K562 (cell line): ENCODE measurements around the gene COL8A2. TPM values are rescaled to one million over a fixed set of nuclear protein-coding genes. Genes with fewer than 3 reads are reported as not detected.

Source experiments
- ATAC-seq: fragments of 200-7000 bp; cut with Tn5 transposase; 3 replicates; pipeline ENCODE4 v1.9.1; 2020; ENCODE audit warnings: moderate library complexity
- BruUV-seq: library from RNA; stranded (reverse); fragments of 400-500 nt; replicated peaks from 2 replicates; lab custom pipeline; 2021; lab: Mats Ljungman, UMichigan
- CTCF ChIA-PET: fragments of 300-600 bp; formaldehyde crosslinking; extraction: SDS; loops from one replicate; lab custom pipeline; 2021; ENCODE audit warnings: low intra/inter-chr PET ratio; lab: Yijun Ruan, JAX
- POLR2A ChIA-PET: fragments of 300-600, 350-650 bp; sonication (Branson Sonifier 250); formaldehyde crosslinking; extraction: SDS; loops from one replicate; lab custom pipeline; 2021; ENCODE audit warnings: antibody characterized with exemption, inconsistent platforms; lab: Yijun Ruan, JAX
- DNase-seq, 4 experiments: peaks; one replicate each; pipeline versions ENCODE4 v3.0.0 to v3.0.0-alpha.2; 2011 to 2018; ENCODE audit warnings: low spot score in 3 of 4, mixed read lengths in 3 of 4; ENCODE audit errors: extremely low read depth in 1 of 4
- FAIRE-seq: peaks from 2 replicates; lab custom pipeline; 2011; peaks lifted over from hg19 to GRCh38; lab: Jason Lieb, UNC
- H2AFZ ChIP-seq: 2 replicates; pipeline ENCODE4 v1.6.0; 2011; ENCODE audit warnings: low read depth, low read length, control low read depth, inconsistent platforms
- H3K27ac ChIP-seq: fragments of 200-600 bp; 3 replicates; pipeline ENCODE4 v1.8.0; 2011; ENCODE audit warnings: low read depth, mild to moderate bottlenecking, control low read depth, inconsistent platforms, low read length, moderate library complexity, mixed read lengths; ENCODE audit errors: extremely low read depth
- H3K27me3 ChIP-seq, 2 experiments: fragments of 300-600 bp in 1 of 2; 2 replicates in 1 of 2; 3 replicates in 1 of 2; pipeline versions ENCODE4 v1.6.0 to v1.8.0; 2011; ENCODE audit warnings: inconsistent platforms in 2 of 2, low read length in 2 of 2, mild to moderate bottlenecking in 1 of 2, mixed read lengths in 1 of 2, moderate library complexity in 1 of 2; ENCODE audit not compliant: control insufficient read depth in 2 of 2, insufficient read depth in 2 of 2
- H3K36me3 ChIP-seq: fragments of 300-600 bp; 3 replicates; pipeline ENCODE4 v1.8.0; 2011; ENCODE audit warnings: mild to moderate bottlenecking, low read length, inconsistent platforms; ENCODE audit not compliant: control insufficient read depth, insufficient read depth
- H3K4me1 ChIP-seq, 2 experiments: fragments of 200-600 bp in 1 of 2; replicated peaks in 1 of 2; 2 replicates in 1 of 2; 3 replicates in 1 of 2; pipeline versions ENCODE4 v1.5.1 to v1.8.0; 2011; ENCODE audit warnings: inconsistent platforms in 2 of 2, low read length in 2 of 2, mild to moderate bottlenecking in 1 of 2, mixed read lengths in 1 of 2, moderate library complexity in 1 of 2; ENCODE audit not compliant: control insufficient read depth in 2 of 2, insufficient read depth in 2 of 2
- H3K4me2 ChIP-seq: 2 replicates; pipeline ENCODE4 v1.6.1; 2011; ENCODE audit warnings: low read length, control low read depth, inconsistent platforms, mixed read lengths; ENCODE audit not compliant: insufficient read depth
- H3K4me3 ChIP-seq: fragments of 200-600 bp; sonication (generic), shearing (Covaris generic); 2 replicates; pipeline ENCODE4 v1.5.1; 2016; ENCODE audit warnings: control low read depth, inconsistent platforms
- H3K79me2 ChIP-seq: fragments of 200-600 bp; 3 replicates; pipeline ENCODE4 v1.8.0; 2011; ENCODE audit warnings: low read length, inconsistent platforms; ENCODE audit not compliant: control insufficient read depth, insufficient read depth
- H3K9ac ChIP-seq, 2 experiments: 2 replicates each; pipeline versions ENCODE4 v1.6.0 to v1.6.1; 2011; ENCODE audit warnings: low read depth in 2 of 2, low read length in 2 of 2, control low read depth in 1 of 2, inconsistent platforms in 1 of 2, mild to moderate bottlenecking in 1 of 2, mixed read lengths in 1 of 2; ENCODE audit not compliant: insufficient read depth in 1 of 2
- H3K9me1 ChIP-seq: one replicate; pipeline ENCODE4 v1.6.0; 2011; ENCODE audit warnings: inconsistent platforms, mild to moderate bottlenecking, low read length, moderate library complexity; ENCODE audit not compliant: control insufficient read depth, insufficient read depth
- H3K9me3 ChIP-seq: replicated peaks from 2 replicates; pipeline ENCODE4 v1.5.1; 2011; ENCODE audit warnings: low read depth, low read length, inconsistent platforms; ENCODE audit not compliant: control insufficient read depth, insufficient read depth
- H4K20me1 ChIP-seq: replicated peaks from 2 replicates; pipeline ENCODE4 v1.6.1; 2011; ENCODE audit warnings: low read length, inconsistent platforms, mixed read lengths; ENCODE audit not compliant: control insufficient read depth, insufficient read depth
- CEBPG ChIP-seq, 3 experiments: fragments of 200-800 bp in 1 of 3; sonication (Bioruptor generic) in 1 of 3; sonication (generic) in 1 of 3; formaldehyde crosslinking in 1 of 3; IDR thresholded peaks in 2 of 3; conservative IDR thresholded peaks in 1 of 3; 2 replicates each; pipeline versions ENCODE4 v1.6.1 to v1.8.0; 2016 to 2022; ENCODE audit warnings: missing compliant biosample characterization in 2 of 3, missing genetic modification characterization in 2 of 3, mild to moderate bottlenecking in 1 of 3, missing genetic modification reagents in 1 of 3
- CHCHD3 ChIP-seq: fragments of 250-450 bp; sonication (Bioruptor Pico); IDR thresholded peaks from 2 replicates; pipeline ENCODE4 v2.1.2; 2022; ENCODE audit warnings: mild to moderate bottlenecking
- DNMT1 ChIP-seq: fragments of 450-650 bp; IDR thresholded peaks from 2 replicates; pipeline ENCODE4 v1.6.1; 2016; ENCODE audit warnings: antibody characterized with exemption, mild to moderate bottlenecking
- FOXA3 ChIP-seq, 2 experiments: fragments of 450-650 bp in 1 of 2; sonication (generic) in 1 of 2; formaldehyde crosslinking; IDR thresholded peaks in 1 of 2; conservative IDR thresholded peaks in 1 of 2; 2 replicates each; pipeline versions ENCODE4 v1.4.0 to v1.8.0; 2020 to 2022; ENCODE audit warnings: mild to moderate bottlenecking in 2 of 2, missing genetic modification reagents in 1 of 2
- FOXP1 ChIP-seq: sonication (generic); formaldehyde crosslinking; IDR thresholded peaks from 2 replicates; pipeline ENCODE4 v1.8.0; 2022; ENCODE audit warnings: mild to moderate bottlenecking, missing genetic modification reagents
- GABPB2 ChIP-seq: fragments of 250-450 bp; sonication (Bioruptor Pico); conservative IDR thresholded peaks from 2 replicates; pipeline ENCODE4 v1.5.1; 2021; ENCODE audit warnings: mild to moderate bottlenecking
- ILK ChIP-seq: fragments of 450-650 bp; IDR thresholded peaks from 2 replicates; pipeline ENCODE4 v1.6.1; 2016; ENCODE audit warnings: missing genetic modification characterization, low read depth, mild to moderate bottlenecking, missing compliant biosample characterization, moderate library complexity, borderline replicate concordance
- KHSRP ChIP-seq: fragments of 450-650 bp; IDR thresholded peaks from 2 replicates; pipeline ENCODE4 v1.6.1; 2017
- NFE2 ChIP-seq: IDR thresholded peaks from 2 replicates; pipeline ENCODE4 v1.6.1; 2014; ENCODE audit warnings: antibody characterized with exemption, low read depth
- YY1 ChIP-seq, 3 experiments: IDR thresholded peaks; 2 replicates each; pipeline ENCODE4 v1.6.1; 2011; ENCODE audit warnings: low read length in 2 of 3, mild to moderate bottlenecking in 2 of 3, moderate library complexity in 2 of 3, borderline replicate concordance in 1 of 3, control low read depth in 1 of 3, low read depth in 1 of 3; ENCODE audit not compliant: insufficient read depth in 3 of 3, insufficient replicate concordance in 2 of 3, control insufficient read depth in 1 of 3, insufficient read length in 1 of 3; ENCODE audit errors: extremely low read depth in 1 of 3
- ZNF282 ChIP-seq: sonication (generic); formaldehyde crosslinking; IDR thresholded peaks from 2 replicates; pipeline ENCODE4 v1.8.1; 2023; ENCODE audit warnings: missing genetic modification reagents
- ZNF41 ChIP-seq: fragments of 250-450 bp; sonication (Bioruptor Pico); conservative IDR thresholded peaks from 2 replicates; pipeline ENCODE4 v1.4.0; 2020; ENCODE audit warnings: mild to moderate bottlenecking
- ZNF57 ChIP-seq: fragments of 450-650 bp; formaldehyde crosslinking; IDR thresholded peaks from 2 replicates; pipeline ENCODE4 v1.4.0; 2020; ENCODE audit warnings: mild to moderate bottlenecking, moderate library complexity
- WGBS: fragments of 100-300 bp; shearing (Covaris generic); methylation state at CpG from one replicate; pipeline ENCODE4 v1.1.6; 2016; ENCODE audit warnings: low coverage, mixed read lengths; ENCODE audit not compliant: insufficient coverage; ENCODE audit errors: missing lambda C conversion rate; 5-methylcytosine and 5-hydroxymethylcytosine counted together
- in situ Hi-C: fragments of 300-500 bp; cut with MboI; formaldehyde crosslinking; loops from 4 replicates; pipeline ENCODE4 v1.15.0; 2018; ENCODE audit warnings: inconsistent platforms, mixed read lengths
- intact Hi-C: fragments of 100-400 bp; cut with micrococcal nuclease; formaldehyde crosslinking; loops from 2 replicates; pipeline ENCODE4 v1.14.2; 2022
- polyA plus RNA-seq, 8 experiments: library from polyadenylated mRNA; depleted of rRNA in 4 of 8; stranded (reverse) in 5 of 8; unstranded in 3 of 8; fragments of >200 nt; fragmentation: Nextera tagmentation in 2 of 8; fragmentation: Illumina TruSeq in 1 of 8; extraction: Ambion mirVana in 2 of 8; extraction: Trizol in 1 of 8; gene quantifications; 2 replicates each; pipeline versions ENCODE4 v1.2.1 to v1.2.3, GENCODE V29; 2011 to 2014; ENCODE audit warnings: inconsistent platforms in 1 of 8, missing spikeins in 1 of 8
- total RNA-seq, 7 experiments: library from RNA; depleted of rRNA in 6 of 7; stranded (reverse); fragments of >200 nt in 6 of 7; fragmentation: Illumina TruSeq in 2 of 7; extraction: Trizol in 2 of 7; gene quantifications; 2 replicates each; pipeline versions ENCODE4 v1.2.1 to v1.2.3, GENCODE V29; 2011 to 2021; ENCODE audit warnings: low replicate concordance in 1 of 7
- TF ChIP-seq, protein P1 (sequence below): fragments of 450-650 bp; IDR thresholded peaks from 2 replicates; pipeline ENCODE4 v1.6.1; 2014; ENCODE audit warnings: low read depth, mild to moderate bottlenecking, moderate library complexity, borderline replicate concordance
- TF ChIP-seq, protein P2 (sequence below), 2 experiments: fragments of 450-650 bp; IDR thresholded peaks; 2 replicates each; pipeline ENCODE4 v1.6.1; 2016

COL8A2 gene
- total and polyA plus RNA-seq, 9 of the 15 experiments (the other 6 are each of a cell fraction or from before 2014, with no cell fraction given): 0.03 to 0.14 (median 0.04) TPM; not detected in 5

DNA sequence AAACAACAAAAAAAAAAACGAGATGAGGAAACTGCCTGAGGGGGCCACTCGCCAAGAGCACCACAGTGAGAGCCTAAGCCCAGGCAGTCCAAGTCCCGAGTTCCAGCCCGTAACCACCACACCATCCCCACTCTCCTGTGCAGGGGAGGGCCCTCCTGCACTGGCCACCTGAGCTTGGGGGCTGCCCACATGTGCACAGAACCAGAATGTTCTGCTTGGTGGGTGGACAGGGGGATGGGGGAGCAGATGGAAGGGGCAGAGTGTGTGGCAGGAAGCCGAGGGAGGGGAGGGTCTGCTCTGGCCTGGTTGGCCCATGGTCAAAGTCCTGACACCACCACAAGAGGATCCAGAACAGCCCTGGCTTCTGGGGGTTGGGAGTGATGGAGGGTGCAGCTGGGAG, 18.8 kb downstream of the COL8A2 start:
- Histone ChIP-seq H3K36me3 (no peaks in the 10 kb centered on the region), H3K4me1 (peaks cover 0 to 18% of the 10 kb centered on the region in 2 experiments; a peak in 2 of 5 replicates), H3K27me3 (no peaks in the 10 kb centered on the region), H3K27ac (no peak overlapping the region)
- 24% methylated on average over 5 of the region's 5 CpGs for WGBS
- CTCF ChIA-PET: no interaction called here
- peak; percentile 20; the same call in 1 of the 3 replicates for ATAC-seq
- no peak for FAIRE-seq
- intact Hi-C loops: no loop called here
- TF ChIP-seq GABPB2 (CRISPR knock-in tag): no peak
- TF ChIP-seq FOXA3 (CRISPR knock-in tag; conservative IDR thresholded peaks at IDR 0.05 in 1 of 2, IDR thresholded peaks at IDR 0.05 in 1 of 2): no peak
- no peak for TF ChIP-seq FOXP1 (CRISPR knock-in tag)
- TF ChIP-seq, protein P1, sequence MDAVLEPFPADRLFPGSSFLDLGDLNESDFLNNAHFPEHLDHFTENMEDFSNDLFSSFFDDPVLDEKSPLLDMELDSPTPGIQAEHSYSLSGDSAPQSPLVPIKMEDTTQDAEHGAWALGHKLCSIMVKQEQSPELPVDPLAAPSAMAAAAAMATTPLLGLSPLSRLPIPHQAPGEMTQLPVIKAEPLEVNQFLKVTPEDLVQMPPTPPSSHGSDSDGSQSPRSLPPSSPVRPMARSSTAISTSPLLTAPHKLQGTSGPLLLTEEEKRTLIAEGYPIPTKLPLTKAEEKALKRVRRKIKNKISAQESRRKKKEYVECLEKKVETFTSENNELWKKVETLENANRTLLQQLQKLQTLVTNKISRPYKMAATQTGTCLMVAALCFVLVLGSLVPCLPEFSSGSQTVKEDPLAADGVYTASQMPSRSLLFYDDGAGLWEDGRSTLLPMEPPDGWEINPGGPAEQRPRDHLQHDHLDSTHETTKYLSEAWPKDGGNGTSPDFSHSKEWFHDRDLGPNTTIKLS: no peak
- no peak for TF ChIP-seq KHSRP
- no peak for TF ChIP-seq ZNF57
- TF ChIP-seq ZNF282 (CRISPR knock-in tag): no peak
- no peak for TF ChIP-seq DNMT1
- TF ChIP-seq CEBPG (CRISPR knock-in tag; IDR thresholded peaks at IDR 0.05): no peak
- TF ChIP-seq CEBPG (tag; conservative IDR thresholded peaks at IDR 0.05 in 1 of 2, IDR thresholded peaks at IDR 0.05 in 1 of 2): no peak
- TF ChIP-seq ZNF41: no peak
- no peak for TF ChIP-seq CHCHD3 (CRISPR knock-in tag)
- no peak for TF ChIP-seq YY1 (IDR thresholded peaks at IDR 0.05; ENCODE audit: borderline replicate concordance in 1 of 3, control insufficient read depth in 1 of 3, extremely low read depth in 1 of 3, insufficient read depth in 3 of 3, insufficient read length in 1 of 3, insufficient replicate concordance in 2 of 3, low read depth in 1 of 3, low read length in 2 of 3)
- TF ChIP-seq, protein P2, sequence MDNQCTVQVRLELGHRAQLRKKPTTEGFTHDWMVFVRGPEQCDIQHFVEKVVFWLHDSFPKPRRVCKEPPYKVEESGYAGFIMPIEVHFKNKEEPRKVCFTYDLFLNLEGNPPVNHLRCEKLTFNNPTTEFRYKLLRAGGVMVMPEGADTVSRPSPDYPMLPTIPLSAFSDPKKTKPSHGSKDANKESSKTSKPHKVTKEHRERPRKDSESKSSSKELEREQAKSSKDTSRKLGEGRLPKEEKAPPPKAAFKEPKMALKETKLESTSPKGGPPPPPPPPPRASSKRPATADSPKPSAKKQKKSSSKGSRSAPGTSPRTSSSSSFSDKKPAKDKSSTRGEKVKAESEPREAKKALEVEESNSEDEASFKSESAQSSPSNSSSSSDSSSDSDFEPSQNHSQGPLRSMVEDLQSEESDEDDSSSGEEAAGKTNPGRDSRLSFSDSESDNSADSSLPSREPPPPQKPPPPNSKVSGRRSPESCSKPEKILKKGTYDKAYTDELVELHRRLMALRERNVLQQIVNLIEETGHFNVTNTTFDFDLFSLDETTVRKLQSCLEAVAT (IDR thresholded peaks at IDR 0.05): no peak
- no peak for TF ChIP-seq NFE2
- TF ChIP-seq ILK (tag): no peak
- TF ChIP-seq, all 486 proteins: peak for 0
- Histone ChIP-seq H4K20me1 (no peaks in the 10 kb centered on the region), H2AFZ (no peak overlapping the region), H3K4me2 (no peak overlapping the region), H3K79me2 (no peaks in the 10 kb centered on the region), H3K9ac (peak overlapping the region in 1 of 2 experiments; percentile 58; a peak in 1 of 4 replicates), H3K9me3 (no peaks in the 10 kb centered on the region), H3K4me3 (no peak overlapping the region), H3K9me1 (no peaks in the 10 kb centered on the region)
- in situ Hi-C loops: no loop called here
- no TSS peak for BruUV-seq
- POLR2A ChIA-PET: interaction anchor here (1.0 to 1.4 kb wide), 3 partner anchors 12 to 43 kb away, joined by 3 to 8 read pairs (median 4); partner anchors contain the start of gene TRAPPC3
- no peak for DNase-seq
